H1 (cell line): Measurements from ENCODE around the gene C15orf39. TPM values are rescaled to one million over a fixed set of nuclear protein-coding genes. Genes with fewer than 3 reads are reported as not detected.

ENCODE experiments used
- CTCF ChIP-seq, 3 experiments: IDR thresholded peaks; 1 replicate in 2 of 3; 2 replicates in 1 of 3; pipeline versions ENCODE4 v1.5.1 to v1.6.1; 2011; ENCODE audit warnings: low read length in 3 of 3, mild to moderate bottlenecking in 3 of 3, inconsistent platforms in 2 of 3, low read depth in 1 of 3, moderate library complexity in 1 of 3; ENCODE audit not compliant: insufficient read depth in 1 of 3; ENCODE audit errors: control extremely low read depth in 1 of 3
- polyA plus RNA-seq, 7 experiments: library from polyadenylated mRNA; depleted of rRNA in 3 of 7; stranded (reverse) in 5 of 7; unstranded in 2 of 7; fragments of >200 nt in 5 of 7; fragments of 200-250 nt in 2 of 7; gene quantifications; 1 replicate in 5 of 7; 2 replicates in 1 of 7; 4 replicates in 1 of 7; pipeline versions ENCODE4 v1.2.1 to v1.2.3, GENCODE V29; 2011 to 2013; ENCODE audit warnings: missing spikeins in 2 of 7, mixed read lengths in 2 of 7
- total RNA-seq: library from RNA; stranded (reverse); fragmentation: NEBNext Ultra II Directional; extraction: Animal tissue kit (Norgen Biotek cat#: 25700); gene quantifications from 2 replicates; pipeline ENCODE4 v1.2.1, GENCODE V29; 2021
- TF ChIP-seq, protein P1 (sequence below): IDR thresholded peaks from 2 replicates; pipeline ENCODE4 v1.6.1; 2012; ENCODE audit warnings: inconsistent platforms

Gene C15orf39
- total and polyA plus RNA-seq, 2 of the 8 experiments (the other 6 are each of a cell fraction or from before 2014, with no cell fraction given) = 13.8 to 38.5 TPM

DNA sequence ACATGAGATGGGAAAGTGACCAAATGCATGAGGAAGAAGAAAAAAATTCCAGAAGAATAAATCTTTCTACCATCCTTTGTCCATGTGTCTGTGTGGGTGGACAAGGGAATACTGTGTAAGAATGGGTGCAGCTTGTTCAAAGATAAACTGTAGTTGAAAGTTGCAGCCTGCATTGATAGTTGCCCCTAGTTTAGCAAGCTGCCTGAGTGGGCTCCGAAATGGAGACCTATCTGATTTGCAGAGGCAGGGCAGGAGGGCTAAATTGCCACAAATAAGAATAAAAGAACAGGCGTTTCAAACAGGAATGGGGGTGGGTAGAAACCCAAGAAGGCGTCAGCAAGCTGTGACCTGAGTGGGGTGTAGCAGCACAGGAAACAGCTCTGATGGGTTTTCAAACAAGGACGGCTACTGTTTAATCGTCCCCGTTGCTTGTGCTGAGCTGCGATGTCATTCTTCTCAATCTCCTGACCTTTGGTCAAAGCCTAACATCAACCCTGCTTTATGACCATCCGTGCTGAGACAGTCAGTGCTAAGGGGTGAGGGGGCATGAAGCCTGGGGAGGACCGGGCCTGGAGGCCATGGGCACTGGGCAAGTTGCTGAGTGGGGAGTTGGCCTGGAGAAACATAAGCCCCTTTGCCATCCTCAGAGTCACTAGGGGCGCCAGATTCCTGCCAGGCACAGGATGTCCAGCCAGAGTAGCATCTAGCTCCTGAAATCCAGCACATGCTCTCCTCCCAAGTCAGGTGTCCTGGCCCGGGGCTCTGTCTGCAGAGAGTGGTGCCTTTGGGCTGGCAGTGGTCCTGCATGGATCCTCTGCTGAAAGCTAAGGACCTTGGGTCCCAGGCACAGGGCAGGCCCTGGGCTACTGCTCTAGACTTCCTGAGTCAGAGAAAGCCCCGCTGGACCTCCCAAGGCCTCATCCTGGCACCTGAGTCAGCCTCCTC, 19.2 kb upstream of the C15orf39 start (continued):
- TF ChIP-seq CTCF (IDR thresholded peaks at IDR 0.05; ENCODE audit: control extremely low read depth in 1 of 3, insufficient read depth in 1 of 3, low read depth in 1 of 3, low read length in 3 of 3) = peak in 2 of 3 experiments; percentile 40 to 62; a peak in 3 of 4 replicates
- TF ChIP-seq, protein P1, sequence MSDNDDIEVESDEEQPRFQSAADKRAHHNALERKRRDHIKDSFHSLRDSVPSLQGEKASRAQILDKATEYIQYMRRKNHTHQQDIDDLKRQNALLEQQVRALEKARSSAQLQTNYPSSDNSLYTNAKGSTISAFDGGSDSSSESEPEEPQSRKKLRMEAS = peak; percentile 48; the same call in 1 of the 2 replicates
- TF ChIP-seq, all 59 proteins: peak for 4
